ENCODE data around the gene SULT6B1.
"Not testable (repeated sequence)": the region's sequence is repeated elsewhere in the genome, so short reads cannot be mapped to it uniquely, and the experiment has no call there.

Gene SULT6B1

DNA sequence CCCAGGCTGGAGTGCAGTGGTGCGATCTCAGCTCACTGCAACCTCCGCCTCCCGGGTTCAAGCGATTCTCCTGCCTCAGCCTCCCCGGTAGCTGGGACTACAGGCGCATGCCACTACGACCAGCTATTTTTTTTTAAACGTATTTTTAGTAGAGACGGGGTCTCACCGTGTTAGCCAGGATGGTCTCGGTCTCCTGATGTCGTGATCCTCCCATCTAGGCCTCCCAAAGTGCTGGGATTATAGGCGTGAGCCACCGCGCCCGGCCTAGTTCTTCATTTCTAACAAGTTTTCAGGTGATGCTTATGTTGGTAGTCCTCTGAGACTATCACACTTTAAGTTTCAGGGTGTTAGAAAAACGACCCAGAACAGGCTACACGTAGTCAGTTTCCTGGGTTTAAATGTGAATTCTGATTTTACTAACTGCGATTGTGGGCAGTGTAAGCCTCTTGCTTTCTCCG lies 7.4 kb upstream of the SULT6B1 start:
- DNase-seq = not testable (repeated sequence)

DNA sequence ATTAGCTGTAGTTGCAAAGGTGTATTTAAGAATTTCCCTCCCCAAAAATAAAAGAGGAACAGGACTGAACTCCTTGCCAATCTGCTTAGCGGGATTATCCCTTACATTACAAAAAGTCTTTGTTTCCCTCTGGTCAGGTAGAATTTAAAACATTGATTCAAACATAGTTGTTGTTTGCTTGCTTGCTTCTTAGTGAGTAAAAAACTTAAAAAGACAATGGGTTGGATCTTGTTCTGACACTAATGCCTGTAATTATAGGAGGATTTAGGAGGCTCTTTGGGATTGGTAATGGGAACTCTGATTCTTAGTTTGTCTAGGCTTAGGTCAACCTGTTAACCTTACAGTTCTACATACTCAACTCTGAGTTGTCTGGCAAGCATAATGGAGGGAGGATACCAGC lies 4.1 kb upstream of the SULT6B1 start:
- DNase-seq = peak; percentile 14

DNA sequence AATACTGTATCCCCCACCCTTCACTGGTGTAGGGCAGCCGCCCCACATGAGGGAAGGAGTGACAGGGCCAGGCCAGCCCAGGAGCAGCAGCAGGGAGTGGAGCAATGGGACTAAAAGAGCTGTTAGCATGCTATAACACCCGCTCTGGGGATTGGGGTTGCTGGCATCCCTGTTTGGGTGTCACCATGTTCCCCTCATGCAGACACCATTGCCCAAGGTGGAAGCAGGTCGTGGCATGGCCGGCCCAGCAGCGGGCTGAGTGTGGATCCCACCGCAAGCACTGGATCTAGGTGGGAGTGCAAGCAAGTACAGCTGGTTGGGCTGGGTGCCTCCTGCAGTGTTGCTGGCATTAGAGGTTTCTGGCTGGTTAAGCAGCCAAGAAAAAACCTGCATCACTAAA lies 3.3 kb upstream of the SULT6B1 start:
- DNase-seq = no peak

DNA sequence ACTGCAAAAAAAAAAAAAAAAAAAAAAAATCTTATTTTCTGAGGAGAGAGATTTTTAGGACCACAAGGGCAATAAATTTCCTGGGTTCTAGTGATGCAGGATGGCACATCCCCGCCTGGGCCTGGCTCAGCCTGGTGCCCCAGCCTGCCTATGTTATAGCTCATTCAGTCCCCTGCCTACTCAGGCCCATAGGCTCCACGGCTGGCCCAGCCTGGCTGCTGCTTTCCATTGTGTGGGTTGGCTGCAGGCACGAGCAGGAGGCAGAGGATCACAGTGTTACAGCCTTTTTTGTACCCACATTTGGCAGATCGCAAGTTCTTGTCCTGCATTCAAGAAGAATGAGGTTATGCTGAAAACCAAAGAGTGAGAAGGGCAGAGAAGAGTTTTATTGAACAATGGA lies 2.8 kb upstream of the SULT6B1 start:
- DNase-seq = no peak

DNA sequence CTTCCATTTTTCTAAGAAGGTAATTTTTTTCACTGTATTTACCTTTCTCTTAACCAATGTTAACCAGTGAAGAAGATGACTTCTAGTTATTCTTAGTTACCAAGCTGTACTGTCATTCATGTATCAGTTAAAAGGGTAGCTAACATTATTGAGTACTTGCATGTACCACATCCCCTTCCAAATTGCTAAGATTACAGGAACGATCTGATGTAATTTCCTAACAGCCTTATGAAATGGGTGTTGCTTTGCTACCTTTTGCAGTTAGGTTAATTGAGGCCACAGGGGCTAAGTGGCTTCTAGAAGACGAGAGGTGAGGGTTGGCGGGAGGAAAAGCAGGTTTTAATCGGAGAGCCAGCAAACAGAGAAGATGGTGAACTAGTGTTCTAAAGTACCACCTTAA lies 1.8 kb upstream of the SULT6B1 start:
- peak; percentile 5 for DNase-seq

DNA sequence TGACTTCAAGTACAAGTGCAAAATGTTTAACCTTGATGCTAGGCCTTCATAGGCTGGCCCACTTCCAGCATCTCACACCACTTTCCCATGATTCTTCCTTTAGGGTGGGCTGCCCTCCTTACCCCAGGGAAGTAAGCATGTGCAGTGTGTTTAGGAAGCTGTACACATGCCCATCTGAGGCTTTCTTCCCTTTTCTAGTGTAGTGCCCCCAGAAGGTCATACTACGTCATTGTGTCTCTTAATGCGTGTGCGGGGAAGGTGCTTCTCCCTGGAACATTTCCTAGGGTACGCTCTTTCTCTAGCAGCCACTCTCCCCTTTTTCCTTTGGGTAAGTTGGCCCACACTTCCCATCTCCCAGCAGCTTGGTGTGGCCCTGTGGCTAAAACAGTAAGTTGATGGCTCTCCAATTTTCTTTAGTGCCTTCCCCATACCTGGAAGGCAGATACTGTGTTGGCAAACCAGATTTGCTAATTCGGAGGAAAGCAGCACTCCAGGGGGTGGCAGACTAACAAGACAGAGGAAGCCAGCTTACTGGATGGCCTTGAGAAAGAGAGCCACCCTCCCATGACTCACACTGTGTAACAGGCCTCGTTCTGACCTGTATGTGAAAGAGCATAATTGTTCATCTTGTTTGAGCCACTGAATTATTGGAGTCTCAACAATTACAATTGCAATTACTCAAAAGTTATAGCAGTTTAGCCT lies 1.1 kb upstream of the SULT6B1 start:
- DNase-seq = peak; percentile 83

DNA sequence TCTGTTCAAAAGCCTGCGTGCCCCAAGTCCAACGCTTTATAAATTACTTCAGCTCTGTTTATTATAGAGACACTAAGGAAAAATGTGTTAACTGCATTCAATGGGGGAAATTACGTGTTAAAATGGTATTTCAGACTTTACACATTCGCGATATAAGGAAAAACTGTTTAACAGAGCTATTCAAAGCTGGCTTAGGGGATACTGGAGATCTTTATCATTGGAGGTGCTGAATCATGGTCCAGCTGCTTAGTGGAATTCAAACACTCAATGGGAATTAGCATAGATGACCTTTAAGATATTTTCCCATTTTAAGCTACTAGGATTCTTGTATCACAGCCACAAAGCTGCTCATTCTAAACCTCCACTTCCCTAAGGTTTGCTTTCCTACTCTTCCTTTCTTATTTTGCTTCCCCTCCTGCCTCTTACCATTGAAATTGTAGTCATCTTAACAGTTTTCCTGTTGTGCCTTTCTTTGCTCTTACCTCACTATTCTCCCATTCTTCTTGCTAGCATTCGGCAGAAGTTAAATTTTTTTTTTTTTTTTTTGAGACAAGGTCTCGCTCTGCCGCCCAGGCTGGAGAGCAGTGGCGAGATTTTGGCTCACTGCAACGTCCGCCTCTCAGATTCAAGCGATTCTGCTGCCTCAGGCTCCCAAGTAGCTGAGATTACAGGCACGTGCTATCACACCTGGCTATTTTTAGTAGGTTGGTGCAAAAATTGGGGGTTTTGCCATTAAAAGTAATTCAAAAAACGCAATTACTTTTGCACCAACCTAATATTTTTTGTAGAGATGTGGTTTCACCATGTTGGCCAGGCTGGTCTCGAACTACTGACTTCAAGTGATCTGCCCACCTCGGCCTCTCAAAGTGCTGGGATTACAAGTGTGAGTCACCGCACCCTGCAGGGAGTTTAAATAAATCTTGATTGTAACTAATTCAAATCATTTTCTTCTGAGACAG lies 6.5 kb downstream of the SULT6B1 start:
- DNase-seq = peak; percentile 9

DNA sequence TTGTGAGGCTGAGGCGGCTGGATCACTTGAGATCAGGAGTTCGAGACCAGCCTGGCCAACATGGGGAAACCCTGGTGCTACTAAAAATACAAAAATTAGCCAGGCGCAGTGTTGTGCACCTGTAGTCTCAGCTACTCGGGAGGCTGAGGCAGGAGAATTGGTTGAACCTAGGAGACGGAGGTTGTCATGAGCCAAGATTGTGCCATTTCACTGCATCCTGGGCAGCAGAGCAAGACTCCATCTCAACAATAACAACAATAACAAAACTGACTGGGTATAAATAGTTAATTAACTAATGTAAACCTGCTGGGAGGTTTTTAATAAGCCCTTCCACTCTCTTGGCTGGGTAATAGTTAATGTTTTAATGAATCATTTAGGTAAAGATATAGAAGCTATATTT lies 7.8 kb downstream of the SULT6B1 start:
- no peak for DNase-seq

DNA sequence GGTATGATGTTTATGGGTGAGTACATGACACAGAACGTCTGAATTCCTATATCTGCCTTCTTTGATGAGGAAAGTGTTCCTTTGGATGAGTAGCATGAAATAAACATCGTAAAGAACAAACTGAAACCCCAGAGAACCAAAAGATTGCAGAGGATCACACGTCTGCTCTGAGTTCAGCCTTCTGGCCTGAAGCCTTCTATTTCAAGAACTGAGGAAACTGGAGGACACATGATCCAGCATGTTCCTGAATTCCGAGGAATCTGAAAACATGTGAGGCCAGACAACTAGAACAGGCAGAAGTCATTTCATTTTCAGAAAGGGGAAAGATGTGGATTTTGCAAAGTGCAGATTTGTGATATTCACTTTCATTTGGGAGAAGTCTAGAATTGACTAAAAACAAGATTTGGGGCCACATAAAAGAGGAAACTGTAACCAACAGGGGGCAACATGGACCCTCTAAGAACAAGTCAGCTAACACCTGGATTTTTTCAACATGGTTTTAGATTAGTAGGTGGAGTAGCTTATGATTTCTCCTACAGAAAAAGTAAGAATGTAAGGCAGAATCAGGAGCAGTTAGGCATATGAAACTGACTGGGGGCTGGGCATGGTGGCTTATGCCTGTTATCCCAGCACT lies 8.3 kb downstream of the SULT6B1 start:
- no peak for DNase-seq

DNA sequence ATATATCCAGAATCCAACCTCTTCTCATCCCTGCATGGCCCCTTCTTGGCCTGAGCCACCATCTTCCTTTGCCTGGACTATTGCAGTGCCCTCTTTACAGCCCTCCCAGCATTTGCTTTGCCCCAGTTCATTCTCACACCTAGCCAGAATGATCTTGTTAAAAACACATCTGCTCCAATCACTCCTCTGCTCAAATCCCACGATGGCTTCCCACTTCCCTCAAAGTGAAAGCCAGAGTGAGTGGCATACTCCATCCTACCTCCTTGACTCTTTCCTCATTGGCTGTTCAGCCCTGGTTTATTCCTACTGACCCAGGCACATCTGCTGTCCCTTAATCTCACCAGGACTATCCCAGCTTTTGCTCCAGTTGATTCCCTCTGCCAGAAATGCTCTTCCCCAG lies 14.7 kb downstream of the SULT6B1 start:
- no peak for DNase-seq

DNA sequence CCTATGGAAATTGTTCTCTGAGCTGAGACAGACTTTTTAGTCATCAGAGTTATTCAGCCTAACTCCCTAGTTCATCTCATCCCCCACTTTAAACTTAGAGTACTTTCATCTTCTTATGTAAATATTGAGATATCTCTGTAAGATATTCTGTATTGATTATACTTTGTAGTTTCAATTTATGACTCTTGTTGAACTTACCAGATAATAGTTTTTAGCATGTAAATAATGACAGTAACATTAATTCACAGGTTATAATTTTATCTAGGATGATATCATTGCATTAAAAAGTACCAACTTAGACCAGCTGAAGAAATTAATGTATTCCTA lies 16.9 kb downstream of the SULT6B1 start:
- no peak for DNase-seq

DNA sequence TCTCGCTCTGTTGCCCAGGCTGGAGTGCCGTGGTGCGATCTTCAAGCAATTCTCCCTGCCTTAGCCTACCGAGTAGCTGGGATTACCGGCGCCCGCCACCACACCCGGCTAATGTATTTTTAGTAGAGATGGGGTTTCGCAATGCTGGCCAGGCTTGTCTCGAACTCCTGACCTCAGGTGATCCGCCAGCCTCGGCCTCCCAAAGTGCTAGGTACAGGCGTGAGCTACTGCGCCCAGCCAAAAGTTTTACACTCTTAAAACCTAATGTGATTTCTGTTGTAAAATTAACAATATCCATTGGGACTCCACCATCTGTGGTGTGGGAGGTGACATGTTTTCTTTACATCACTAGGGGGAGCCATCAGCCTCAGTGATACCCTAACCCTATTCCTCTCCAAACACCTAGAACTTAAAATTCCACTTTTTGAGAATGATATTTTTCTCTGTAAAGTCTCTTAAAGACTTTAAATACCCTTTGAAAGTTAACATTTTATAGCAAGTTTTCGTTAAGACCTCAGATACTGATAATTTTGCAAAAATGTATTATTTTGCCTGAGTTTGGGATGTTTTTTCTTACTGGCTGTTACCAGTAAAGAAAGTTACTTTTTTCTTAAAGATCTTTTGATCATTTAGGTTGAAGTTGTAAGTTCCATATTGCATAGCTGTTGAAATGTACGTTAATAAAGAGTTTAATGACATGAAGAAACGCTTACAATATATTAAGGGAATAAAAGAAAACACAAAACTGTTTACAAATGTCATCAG lies 20.1 kb downstream of the SULT6B1 start:
- peak; percentile 47 for DNase-seq

DNA sequence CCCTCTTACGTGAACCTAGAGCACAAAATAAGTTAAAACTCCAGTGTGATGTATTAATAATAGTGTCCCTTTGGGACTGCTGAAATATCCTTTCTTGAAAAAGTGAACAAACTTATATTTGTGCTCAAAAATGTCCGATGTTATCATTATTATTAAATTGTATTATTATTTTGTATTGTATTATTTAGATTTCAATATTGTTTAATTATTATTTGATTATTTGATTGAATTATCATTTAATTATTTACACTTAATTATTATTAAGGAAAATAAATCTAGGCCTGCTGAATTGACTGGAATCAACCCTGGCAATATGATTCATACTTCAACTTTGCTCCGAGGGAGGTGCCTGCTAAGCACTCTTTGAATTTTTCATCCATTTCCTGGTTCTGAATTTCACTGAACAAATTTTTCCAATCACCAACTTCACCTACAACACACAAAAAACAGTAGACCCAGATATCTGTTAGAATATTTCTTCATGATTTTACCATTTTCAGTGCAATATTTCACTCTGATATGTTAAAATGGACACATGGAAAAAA lies 20.8 kb downstream of the SULT6B1 start:
- no peak for DNase-seq

DNA sequence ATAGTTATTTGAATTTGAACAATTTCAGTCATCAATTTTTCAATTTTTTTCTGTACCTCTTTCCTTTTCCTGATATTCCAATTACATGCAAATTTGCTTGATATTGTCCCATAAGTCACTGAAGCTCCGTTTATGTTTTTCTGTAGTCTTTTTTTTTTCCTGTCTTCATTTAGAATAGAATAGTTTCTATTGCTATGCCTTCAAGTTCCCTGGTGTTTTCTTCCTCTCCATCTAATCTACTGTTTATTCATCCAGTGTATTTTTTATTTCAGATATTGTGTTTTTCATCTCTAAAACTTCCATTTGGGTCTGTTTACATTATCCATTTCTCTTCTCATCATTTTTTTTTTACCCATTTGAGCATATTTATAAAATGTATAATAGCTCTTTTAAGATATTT lies 23.7 kb downstream of the SULT6B1 start:
- no peak for DNase-seq

DNA sequence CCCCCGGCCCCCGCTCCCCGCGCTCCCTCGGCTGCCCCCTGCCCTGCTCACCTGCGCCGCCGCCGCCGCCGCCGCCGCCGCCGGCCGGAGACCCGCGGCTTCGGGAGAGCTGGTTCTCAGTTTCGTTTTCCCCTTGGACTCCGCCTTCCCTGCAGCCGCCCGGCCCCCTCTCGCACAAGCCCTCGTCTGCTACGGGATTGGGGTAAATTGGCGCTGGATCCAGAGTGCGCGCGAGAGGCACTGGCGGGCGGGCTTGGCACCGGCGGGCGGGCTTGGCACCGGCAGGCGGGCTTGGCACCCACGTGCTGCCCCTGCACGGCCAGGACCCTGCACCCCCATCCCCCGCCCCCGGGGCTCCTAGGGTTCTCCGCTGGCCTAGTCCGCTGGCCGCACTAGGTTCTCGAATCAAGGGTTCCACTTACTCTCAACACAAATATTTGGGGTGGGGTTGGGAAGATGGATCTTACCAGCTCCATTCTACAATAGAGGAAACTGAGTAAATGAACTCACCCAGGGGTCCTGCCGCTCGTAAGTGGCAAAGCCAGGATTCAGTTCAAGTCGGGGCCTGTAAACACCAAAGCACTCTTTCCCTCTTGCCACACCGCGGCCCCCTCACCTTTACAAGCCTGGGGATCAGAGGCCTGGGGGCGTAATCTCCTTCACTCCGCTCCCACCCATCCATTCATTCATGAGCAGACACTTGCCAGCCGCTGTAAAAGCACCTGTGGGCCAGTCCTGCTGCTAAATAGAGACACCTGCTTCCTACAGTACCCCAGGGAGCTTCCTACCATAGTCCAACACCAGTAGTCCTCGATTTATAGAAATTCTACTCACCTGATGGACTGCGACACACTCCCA lies 31.4 kb downstream of the SULT6B1 start, which contains the start of gene EIF2AK2:
Gene EIF2AK2, minus strand, starts transcription at position 124 of the 858 bp plus-strand sequence. CDS start 9,174 bp downstream, outside the sequence.
- DNase-seq = peak; percentile 85

DNA sequence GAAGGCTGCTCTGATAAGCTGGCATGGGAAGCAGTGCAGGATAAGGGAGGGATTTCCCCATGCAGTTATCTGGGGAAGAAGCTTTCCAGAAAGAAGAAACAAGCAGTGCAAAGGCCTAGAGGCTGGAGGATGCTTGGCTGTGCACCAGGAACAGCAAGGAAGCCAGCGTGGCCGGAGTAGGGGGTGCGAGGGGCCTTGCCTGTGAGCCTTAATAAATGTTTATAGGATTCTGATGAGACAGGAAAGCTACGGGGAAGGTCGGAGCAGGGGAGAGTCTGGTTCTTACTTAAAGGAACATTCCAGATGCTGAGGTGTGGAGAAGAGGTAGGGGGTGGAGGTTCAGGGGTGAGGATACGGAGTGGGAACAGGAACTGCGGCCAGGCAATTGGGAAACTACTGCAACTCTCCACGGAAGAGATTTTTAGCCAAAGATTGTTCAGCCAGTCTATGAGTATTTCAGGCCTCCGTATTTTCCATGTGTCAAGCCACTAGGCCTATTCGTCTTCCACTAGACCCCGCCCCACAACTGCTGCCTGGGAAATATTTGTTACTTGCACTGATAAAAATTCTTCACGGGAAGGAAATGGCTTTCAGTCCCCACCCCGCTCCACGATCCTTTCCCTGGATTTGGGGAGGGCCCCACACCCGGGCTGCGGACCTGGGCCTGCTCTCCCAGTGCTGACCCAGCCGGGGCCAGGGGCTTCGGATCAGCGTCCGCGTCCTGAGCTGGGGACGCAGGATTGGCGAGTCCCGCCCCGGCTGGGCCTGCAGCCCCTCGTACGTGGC lies 32.2 kb downstream of the SULT6B1 start:
- peak; percentile 46 for DNase-seq

DNA sequence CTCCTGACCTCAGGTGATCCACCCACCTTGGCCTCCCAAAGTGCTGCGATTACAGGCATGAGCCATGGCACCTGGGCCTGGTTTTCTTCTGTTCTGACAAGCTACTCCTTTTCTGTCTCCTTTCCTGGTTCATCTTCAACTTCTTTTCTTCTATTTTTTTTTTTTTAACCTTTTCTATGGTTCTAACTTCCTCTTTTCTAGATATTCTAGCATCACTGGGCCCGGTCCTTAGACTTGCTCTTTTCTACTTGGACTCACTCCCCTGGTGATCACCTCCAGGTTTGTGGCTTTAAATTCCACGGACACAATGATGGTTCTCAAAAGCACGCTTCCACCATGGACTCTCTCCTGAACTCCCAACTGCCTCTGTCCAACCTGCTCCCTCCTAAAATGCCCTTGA lies 33.7 kb downstream of the SULT6B1 start:
- DNase-seq = no peak

DNA sequence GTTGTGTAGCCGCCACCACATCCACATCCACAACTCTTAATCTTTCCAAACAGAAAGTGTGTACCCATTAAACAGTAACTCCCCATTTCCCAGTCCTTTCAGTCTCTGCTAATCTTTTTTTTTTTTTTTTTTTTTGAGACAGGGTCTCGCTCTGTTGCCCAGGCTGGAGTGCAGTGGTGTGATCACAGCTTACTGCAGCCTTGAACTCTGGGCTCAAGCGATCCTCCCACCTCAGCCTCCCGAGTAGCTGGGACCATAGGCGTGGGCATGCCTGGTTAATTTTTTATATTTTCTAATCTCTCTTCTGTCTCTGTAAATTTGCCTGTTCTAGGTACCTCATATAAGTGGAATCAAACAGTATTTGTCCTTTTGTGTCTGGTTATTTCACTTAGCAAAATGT lies 35.2 kb downstream of the SULT6B1 start:
- DNase-seq = no peak

DNA sequence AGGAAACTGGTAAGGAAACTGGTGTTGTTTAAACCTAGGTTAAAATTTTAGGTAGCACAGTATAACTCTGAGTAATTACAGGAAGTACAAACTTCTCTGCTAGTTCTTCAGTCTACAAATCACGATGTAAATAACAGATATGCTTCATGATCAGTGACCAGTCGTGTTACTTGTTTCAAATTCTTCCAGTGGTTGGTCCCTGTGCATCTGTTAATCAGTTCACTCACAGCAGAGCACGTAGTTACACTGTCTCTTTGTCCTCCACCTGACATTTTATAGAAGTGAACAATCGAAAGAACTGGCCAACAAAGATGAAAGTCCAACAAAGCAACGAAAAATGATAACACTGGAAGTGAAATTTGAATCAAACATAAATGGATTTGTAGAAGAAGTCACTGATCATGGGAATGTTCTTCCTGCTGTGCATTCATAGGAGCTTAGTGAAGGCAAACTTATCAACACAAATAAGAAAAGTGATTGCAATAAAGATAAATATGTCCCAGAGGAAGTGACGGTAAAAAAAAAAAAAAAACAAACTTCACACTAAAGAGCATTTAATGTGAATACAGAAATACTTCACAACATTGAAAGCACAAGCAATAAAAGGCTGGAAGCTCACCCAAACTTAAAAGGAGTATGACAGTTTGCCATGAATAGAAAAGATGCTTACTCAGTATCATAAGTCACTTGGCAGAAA lies 38.7 kb downstream of the SULT6B1 start:
- no peak for DNase-seq

DNA sequence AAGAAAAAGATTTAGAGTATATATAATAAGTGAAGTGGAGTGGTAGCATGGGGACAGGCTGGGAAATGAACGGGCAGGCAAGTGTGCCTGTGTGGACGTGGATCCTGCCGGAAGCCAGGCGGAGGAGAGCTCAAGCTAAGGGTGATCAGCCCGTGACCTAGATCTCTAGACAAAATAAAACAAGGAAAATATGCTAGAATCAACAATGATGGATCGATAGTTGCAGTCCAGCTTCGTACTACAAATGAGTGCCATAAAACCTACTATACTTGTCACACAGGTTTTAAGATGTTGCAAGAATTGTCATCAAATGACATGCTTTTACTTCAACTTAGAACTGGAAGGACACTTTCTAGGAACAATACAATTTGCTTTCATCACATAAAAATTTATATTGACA lies 40.1 kb downstream of the SULT6B1 start:
- DNase-seq = no peak

Data from NCI-H69 (cell line).